BLaER1 treated with 17β-estradiol and CSF1 and Interleukin-3, amounts not matched to agents 10 nM and 100 nM (cell line): ENCODE data around the gene LRRN4CL.

Experiments used
- H3K27ac ChIP-seq, 11 experiments: shearing (Covaris generic); formaldehyde crosslinking; 2 replicates each; pipeline ENCODE4 v1.8.1; 2022
- H3K27me3 ChIP-seq, 11 experiments: shearing (Covaris generic); formaldehyde crosslinking; 2 replicates each; pipeline ENCODE4 v1.8.1; 2022
- H3K36me3 ChIP-seq, 11 experiments: shearing (Covaris generic); formaldehyde crosslinking; 2 replicates each; pipeline ENCODE4 v1.8.1; 2022
- H3K4me1 ChIP-seq, 10 experiments: shearing (Covaris generic); formaldehyde crosslinking; 2 replicates each; pipeline ENCODE4 v1.8.1; 2022
- H3K4me2 ChIP-seq, 11 experiments: shearing (Covaris generic); formaldehyde crosslinking; 2 replicates each; pipeline ENCODE4 v1.8.1; 2022
- H3K4me3 ChIP-seq, 10 experiments: shearing (Covaris generic); formaldehyde crosslinking; 2 replicates each; pipeline ENCODE4 v1.8.1; 2022
- H3K9ac ChIP-seq, 11 experiments: shearing (Covaris generic); formaldehyde crosslinking; 2 replicates each; pipeline ENCODE4 v1.8.1; 2022
- H3K9me3 ChIP-seq, 11 experiments: shearing (Covaris generic); formaldehyde crosslinking; replicated peaks in 1 of 11; 2 replicates each; pipeline ENCODE4 v1.8.1; 2022
- H4K20me1 ChIP-seq, 11 experiments: shearing (Covaris generic); formaldehyde crosslinking; 2 replicates each; pipeline ENCODE4 v1.8.1; 2022
- Cebpa-rat ChIP-seq, 11 experiments: shearing (Covaris generic); IDR thresholded peaks; 2 replicates each; pipeline ENCODE4 v1.8.1; 2022

Gene LRRN4CL

GRCh38 chr11:62673196-62673525 is 16.2 kb downstream of the LRRN4CL start:
- Histone ChIP-seq H3K27me3 (no peaks in the 10 kb centered on the region), H3K9ac (peak overlapping the region; percentile 85 to 96 (median 91); a peak in 18 of 22 replicates), H3K4me2 (peak overlapping the region; percentile 85 to 100 (median 93)), H3K4me3 (peak overlapping the region in 7 of 10 experiments; percentile 76 to 89 (median 84); a peak in 8 of 20 replicates), H3K36me3 (peaks cover 50 to 69% (median 58%) of the 10 kb centered on the region in 11 experiments), H3K27ac (peak overlapping the region in 3 of 11 experiments; percentile 85 to 93 (median 90); a peak in 4 of 22 replicates), H3K4me1 (peaks cover 49 to 76% (median 68%) of the 10 kb centered on the region in 10 experiments), H4K20me1 (peaks cover 0 to 59% (median 17%) of the 10 kb centered on the region in 11 experiments; a peak in 12 of 22 replicates), H3K9me3 (no peaks in the 10 kb centered on the region)
- TF ChIP-seq Cebpa-rat (IDR thresholded peaks at IDR 0.05): no peak

GRCh38 chr11:62671608-62672389 is 17.5 kb downstream of the LRRN4CL start, which contains the start of the genes LBHD1 and UQCC3:
LBHD1 (minus strand) TSS chr11:62672267; CDS start chr11:62670031, 2,236 bp downstream.
UQCC3 (plus strand) TSS chr11:62671673; CDS start chr11:62671746, 73 bp downstream.
- H3K4me1 ChIP-seq: peaks cover 52 to 76% (median 69%) of the 10 kb centered on the region in 10 experiments

GRCh38 chr11:62671236-62671607 is 18.1 kb downstream of the LRRN4CL start:
- H4K20me1 ChIP-seq: peaks cover 0 to 59% (median 20%) of the 10 kb centered on the region in 11 experiments; a peak in 19 of 22 replicates
- H3K4me1 ChIP-seq: peaks cover 56 to 76% (median 69%) of the 10 kb centered on the region in 10 experiments
- H3K27me3 ChIP-seq: no peaks in the 10 kb centered on the region
- peak overlapping the region; percentile 63 to 89 (median 84) for H3K4me3 ChIP-seq
- peak overlapping the region; percentile 72 to 95 (median 89) for H3K27ac ChIP-seq
- peak overlapping the region; percentile 85 to 100 (median 93) for H3K4me2 ChIP-seq
- H3K36me3 ChIP-seq: peaks cover 49 to 67% (median 53%) of the 10 kb centered on the region in 11 experiments
- H3K9ac ChIP-seq: peak overlapping the region; percentile 85 to 96 (median 91)
- no peak for TF ChIP-seq Cebpa-rat (IDR thresholded peaks at IDR 0.05)
- no peaks in the 10 kb centered on the region for H3K9me3 ChIP-seq

More at GRCh38 chr11:62671608-62672389, 17.5 kb downstream of the LRRN4CL start, which contains the start of the genes LBHD1 and UQCC3:
- peak within 1 kb of the TSS; percentile 63 to 89 (median 84) for H3K4me3 ChIP-seq
- peak within 1 kb of the TSS; percentile 85 to 100 (median 93) for H3K4me2 ChIP-seq
- H3K36me3 ChIP-seq: peaks cover 51 to 67% (median 54%) of the 10 kb centered on the region in 11 experiments
- peak within 1 kb of the TSS; percentile 72 to 95 (median 89) for H3K27ac ChIP-seq
- no peaks in the 10 kb centered on the region for H3K9me3 ChIP-seq
- no peaks in the 10 kb centered on the region for H3K27me3 ChIP-seq
- peaks cover 0 to 59% (median 20%) of the 10 kb centered on the region in 11 experiments; a peak in 18 of 22 replicates for H4K20me1 ChIP-seq
- TF ChIP-seq Cebpa-rat (IDR thresholded peaks at IDR 0.05): no peak
- H3K9ac ChIP-seq: peak within 1 kb of the TSS; percentile 85 to 96 (median 91)

- H3K9ac ChIP-seq: peak overlapping the region; percentile 19 to 96 (median 88); a peak in 18 of 22 replicates
- H3K27ac ChIP-seq: peak overlapping the region in 8 of 11 experiments; percentile 72 to 95 (median 90); a peak in 8 of 22 replicates
- no peaks in the 10 kb centered on the region for H3K27me3 ChIP-seq
- peaks cover 0 to 56% (median 25%) of the 10 kb centered on the region in 11 experiments; a peak in 19 of 22 replicates for H4K20me1 ChIP-seq
- H3K9me3 ChIP-seq: no peaks in the 10 kb centered on the region
- H3K4me3 ChIP-seq: peak overlapping the region in 4 of 10 experiments; percentile 76 to 88 (median 80); a peak in 3 of 20 replicates
- H3K4me1 ChIP-seq: peaks cover 60 to 75% (median 69%) of the 10 kb centered on the region in 10 experiments
- H3K4me2 ChIP-seq: peak overlapping the region; percentile 85 to 100 (median 93)
- H3K36me3 ChIP-seq: peaks cover 33 to 55% (median 39%) of the 10 kb centered on the region in 11 experiments
- no peak for TF ChIP-seq Cebpa-rat (IDR thresholded peaks at IDR 0.05)
Observed at GRCh38 chr11:62669420-62670161, 19.7 kb downstream of the LRRN4CL start.

GRCh38 chr11:62667460-62667859 is 21.9 kb downstream of the LRRN4CL start:
- Histone ChIP-seq H4K20me1 (peaks cover 0 to 57% (median 27%) of the 10 kb centered on the region in 11 experiments; a peak in 19 of 22 replicates), H3K4me1 (peaks cover 50 to 70% (median 68%) of the 10 kb centered on the region in 10 experiments), H3K36me3 (peaks cover 23 to 44% (median 35%) of the 10 kb centered on the region in 11 experiments), H3K27me3 (no peaks in the 10 kb centered on the region), H3K9ac (peak overlapping the region; percentile 36 to 98 (median 90); a peak in 20 of 22 replicates), H3K4me2 (peak overlapping the region; percentile 96 to 100 (median 98)), H3K27ac (peak overlapping the region in 8 of 11 experiments; percentile 20 to 94 (median 86); a peak in 9 of 22 replicates), H3K9me3 (no peaks in the 10 kb centered on the region), H3K4me3 (peak overlapping the region; percentile 68 to 94 (median 83); a peak in 17 of 20 replicates)
- no peak for TF ChIP-seq Cebpa-rat (IDR thresholded peaks at IDR 0.05)

GRCh38 chr11:62666259-62666926 is 22.9 kb downstream of the LRRN4CL start:
- Histone ChIP-seq H3K4me2 (peak overlapping the region; percentile 96 to 100 (median 98)), H3K9ac (peak overlapping the region; percentile 83 to 98 (median 90)), H3K9me3 (no peaks in the 10 kb centered on the region), H4K20me1 (peaks cover 0 to 60% (median 27%) of the 10 kb centered on the region in 11 experiments; a peak in 19 of 22 replicates), H3K4me3 (peak overlapping the region; percentile 68 to 94 (median 83)), H3K27ac (peak overlapping the region; percentile 63 to 94 (median 87); a peak in 21 of 22 replicates), H3K27me3 (no peaks in the 10 kb centered on the region), H3K4me1 (peaks cover 45 to 70% (median 68%) of the 10 kb centered on the region in 10 experiments), H3K36me3 (peaks cover 28 to 54% (median 45%) of the 10 kb centered on the region in 11 experiments)
- TF ChIP-seq Cebpa-rat (IDR thresholded peaks at IDR 0.05): no peak

- Histone ChIP-seq H3K27me3 (no peaks in the 10 kb centered on the region), H3K4me3 (peak overlapping the region; percentile 68 to 94 (median 83)), H3K27ac (peak overlapping the region; percentile 63 to 94 (median 87); a peak in 21 of 22 replicates), H3K9ac (peak overlapping the region; percentile 83 to 98 (median 90)), H3K36me3 (peaks cover 28 to 61% (median 50%) of the 10 kb centered on the region in 11 experiments), H4K20me1 (peaks cover 0 to 58% (median 27%) of the 10 kb centered on the region in 11 experiments; a peak in 19 of 22 replicates), H3K9me3 (no peaks in the 10 kb centered on the region), H3K4me1 (peaks cover 42 to 68% (median 65%) of the 10 kb centered on the region in 10 experiments), H3K4me2 (peak overlapping the region; percentile 96 to 100 (median 98))
- no peak for TF ChIP-seq Cebpa-rat (IDR thresholded peaks at IDR 0.05)
Observed at GRCh38 chr11:62665599-62666258, 23.6 kb downstream of the LRRN4CL start.
